Measurements from ENCODE around the gene NXN.
"Not testable (repeated sequence)": the region's sequence is repeated elsewhere in the genome, so short reads cannot be mapped to it uniquely, and the experiment has no call there.

The NXN gene

DNA sequence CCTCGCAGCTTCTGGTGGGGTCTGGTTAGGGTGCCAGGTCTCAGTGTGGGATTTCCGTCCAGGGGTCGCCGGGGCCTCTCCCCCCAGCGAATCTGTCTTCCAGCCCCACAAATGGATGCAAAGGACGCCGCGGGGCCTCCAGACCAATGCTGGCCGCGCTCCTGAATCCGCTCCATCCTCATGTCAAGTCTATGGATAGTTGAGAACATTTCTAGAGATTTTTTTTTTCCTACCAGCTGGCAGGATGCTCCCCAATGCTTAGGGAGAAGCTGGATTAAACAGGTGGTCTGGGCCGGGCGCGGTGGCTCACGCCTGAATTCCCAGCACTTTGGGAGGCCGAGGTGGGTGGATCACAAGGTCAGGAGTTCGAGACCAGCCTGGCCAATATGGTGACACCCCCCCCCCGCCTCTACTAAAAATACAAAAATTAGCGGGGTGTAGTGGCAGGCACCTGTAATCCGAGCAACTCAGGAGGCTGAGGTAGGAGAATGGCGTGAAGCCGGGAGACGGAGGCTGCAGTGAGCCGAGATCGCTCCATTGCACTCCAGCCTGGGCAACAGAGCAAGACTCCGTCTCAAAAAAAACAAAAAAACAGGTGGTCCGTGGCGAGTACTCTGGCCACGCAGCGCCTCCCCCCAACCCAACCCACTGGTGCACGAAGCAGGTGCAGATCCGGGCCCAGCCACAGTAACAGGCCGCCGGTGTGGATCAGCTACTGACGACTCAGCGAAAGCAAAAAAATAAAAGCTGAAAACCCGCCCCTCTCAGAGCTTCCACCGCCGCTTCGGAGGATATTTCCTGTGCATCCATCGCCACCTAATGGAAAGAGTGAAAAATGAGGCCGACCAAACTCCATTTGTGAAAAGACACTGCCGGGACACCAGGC, 1.1 kb upstream of the NXN start:
- TF ChIP-seq, protein P1, sequence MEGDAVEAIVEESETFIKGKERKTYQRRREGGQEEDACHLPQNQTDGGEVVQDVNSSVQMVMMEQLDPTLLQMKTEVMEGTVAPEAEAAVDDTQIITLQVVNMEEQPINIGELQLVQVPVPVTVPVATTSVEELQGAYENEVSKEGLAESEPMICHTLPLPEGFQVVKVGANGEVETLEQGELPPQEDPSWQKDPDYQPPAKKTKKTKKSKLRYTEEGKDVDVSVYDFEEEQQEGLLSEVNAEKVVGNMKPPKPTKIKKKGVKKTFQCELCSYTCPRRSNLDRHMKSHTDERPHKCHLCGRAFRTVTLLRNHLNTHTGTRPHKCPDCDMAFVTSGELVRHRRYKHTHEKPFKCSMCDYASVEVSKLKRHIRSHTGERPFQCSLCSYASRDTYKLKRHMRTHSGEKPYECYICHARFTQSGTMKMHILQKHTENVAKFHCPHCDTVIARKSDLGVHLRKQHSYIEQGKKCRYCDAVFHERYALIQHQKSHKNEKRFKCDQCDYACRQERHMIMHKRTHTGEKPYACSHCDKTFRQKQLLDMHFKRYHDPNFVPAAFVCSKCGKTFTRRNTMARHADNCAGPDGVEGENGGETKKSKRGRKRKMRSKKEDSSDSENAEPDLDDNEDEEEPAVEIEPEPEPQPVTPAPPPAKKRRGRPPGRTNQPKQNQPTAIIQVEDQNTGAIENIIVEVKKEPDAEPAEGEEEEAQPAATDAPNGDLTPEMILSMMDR (IDR thresholded peaks at IDR 0.05; ENCODE audit: extremely low read depth, insufficient read depth, missing control alignments): peak; percentile 76
- in situ Hi-C loops (cut with MboI; ENCODE audit: low pct_unique_long_range_greater_than_20kb, low sequenced_read_pairs, unreplicated experiment): loop anchor here (10.0 kb wide), 1 partner anchor 196 kb away; the partner anchor contains the start of genes GLOD4 and MRM3
- DNase-seq (ENCODE audit: low spot score): peak; percentile 83

DNA sequence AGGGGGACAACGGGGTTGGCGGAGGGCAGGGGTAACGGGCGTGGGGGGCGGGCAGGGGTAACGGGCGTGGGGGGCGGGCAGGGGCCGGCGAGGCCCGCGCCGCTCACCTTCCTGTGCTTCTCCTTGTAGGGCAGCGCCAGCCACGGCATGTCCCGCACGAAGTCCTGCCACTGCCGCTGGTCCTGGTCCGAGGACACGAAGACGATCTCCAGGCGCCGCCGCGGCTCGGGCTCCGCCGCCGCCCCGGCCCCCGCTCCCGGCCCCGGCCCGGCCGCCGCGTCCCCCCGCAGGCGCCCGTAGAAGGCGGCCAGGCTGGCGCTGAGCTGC, 401 bp downstream of the NXN start:
- in situ Hi-C loops (cut with MboI; ENCODE audit: low pct_unique_long_range_greater_than_20kb, low sequenced_read_pairs, unreplicated experiment): no loop called here
- no peak for DNase-seq (ENCODE audit: low spot score)
- TF ChIP-seq, protein P1 (IDR thresholded peaks at IDR 0.05; ENCODE audit: extremely low read depth, insufficient read depth, missing control alignments): peak; percentile 18

DNA sequence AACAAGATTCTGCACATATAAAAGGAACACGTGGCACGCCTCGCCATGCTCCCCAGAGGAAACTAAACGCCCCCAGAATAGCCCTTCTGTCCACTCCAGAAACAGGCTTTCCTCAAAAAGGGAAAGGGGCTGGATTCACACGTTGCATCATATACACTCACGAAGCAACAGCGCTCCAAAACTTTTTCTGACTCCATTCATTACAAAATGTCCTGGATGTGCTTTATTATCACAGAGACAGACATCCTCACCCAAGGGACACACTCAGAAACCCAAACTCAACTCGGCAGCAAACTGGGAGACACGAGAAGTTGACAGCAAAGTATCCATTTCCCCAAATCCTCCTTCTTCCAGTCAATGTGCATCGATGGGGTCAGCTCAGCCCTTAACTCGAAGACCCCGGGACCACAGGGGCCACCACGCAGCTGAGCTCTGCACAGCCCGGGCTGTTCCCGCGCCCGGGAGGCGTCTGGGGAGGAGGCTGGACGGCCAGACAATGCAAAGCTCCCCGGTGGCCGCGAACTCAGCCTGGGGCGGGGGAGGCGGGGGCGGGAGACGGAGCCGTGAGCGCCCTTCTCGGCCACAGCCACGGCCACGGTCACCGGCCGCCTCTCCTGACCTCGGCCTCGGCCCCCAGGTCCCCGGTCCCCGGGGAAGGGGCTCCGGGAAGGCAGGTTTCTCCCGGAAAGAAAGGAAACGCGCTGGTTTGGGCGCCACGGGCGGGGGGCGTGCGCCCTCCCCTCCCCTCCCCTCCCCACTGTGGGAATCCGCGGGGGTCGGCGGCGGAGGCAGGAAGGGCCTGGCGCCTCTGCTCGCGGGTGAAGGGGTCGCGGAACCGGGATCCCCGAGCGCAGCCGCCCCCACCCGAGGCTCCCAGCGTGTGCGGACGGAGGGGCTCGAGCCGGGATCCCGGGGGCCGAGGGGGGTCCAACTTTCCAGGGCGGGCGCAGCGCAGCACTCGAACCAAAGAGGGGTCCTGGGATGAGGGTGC, 1.2 kb downstream of the NXN start:
- TF ChIP-seq, protein P1 (IDR thresholded peaks at IDR 0.05; ENCODE audit: extremely low read depth, insufficient read depth, missing control alignments): no peak
- no peak for DNase-seq (ENCODE audit: low spot score)
- in situ Hi-C loops (cut with MboI; ENCODE audit: low pct_unique_long_range_greater_than_20kb, low sequenced_read_pairs, unreplicated experiment): no loop called here

DNA sequence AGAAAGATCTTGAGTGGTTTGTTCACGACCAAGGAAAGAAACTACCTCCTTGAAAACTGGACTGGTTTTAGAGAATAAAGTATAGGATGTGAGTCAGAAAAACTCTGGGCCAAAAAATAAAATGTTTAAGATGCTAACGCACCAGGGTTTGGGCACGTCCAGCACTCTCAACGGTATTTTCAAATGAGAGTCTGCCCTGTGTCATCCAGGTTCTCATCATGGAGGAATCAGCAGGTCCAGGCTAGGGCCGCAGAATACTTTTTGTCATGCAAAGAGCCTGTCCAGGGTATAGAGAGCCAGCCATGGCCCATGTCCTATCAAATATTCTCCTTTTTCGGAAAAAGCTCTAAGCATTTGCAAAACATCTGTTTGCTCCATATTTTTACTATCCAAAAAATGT, 2.4 kb downstream of the NXN start:
- in situ Hi-C loops (cut with MboI; ENCODE audit: low pct_unique_long_range_greater_than_20kb, low sequenced_read_pairs, unreplicated experiment): no loop called here
- TF ChIP-seq, protein P1 (IDR thresholded peaks at IDR 0.05; ENCODE audit: extremely low read depth, insufficient read depth, missing control alignments): no peak
- no peak for DNase-seq (ENCODE audit: low spot score)

DNA sequence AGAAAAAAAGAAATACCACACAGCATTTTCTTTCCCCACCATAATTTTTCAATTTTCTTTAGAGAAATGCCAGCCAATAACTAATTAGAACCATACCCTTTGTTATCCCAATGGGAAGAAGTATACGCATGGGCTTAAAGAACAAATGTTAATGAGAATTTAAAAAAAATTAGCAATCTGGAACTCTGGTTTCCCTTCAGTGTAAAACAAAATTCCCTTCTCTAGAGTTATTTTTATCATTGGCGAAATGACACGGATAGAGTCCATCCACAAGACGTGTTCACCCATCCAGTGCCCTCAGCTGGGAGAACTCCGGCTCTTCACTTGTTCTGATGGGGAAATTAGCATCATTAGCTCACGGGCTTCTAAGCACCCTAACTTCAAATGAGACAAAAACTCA, 3.3 kb downstream of the NXN start:
- in situ Hi-C loops (cut with MboI; ENCODE audit: low pct_unique_long_range_greater_than_20kb, low sequenced_read_pairs, unreplicated experiment): no loop called here
- DNase-seq (ENCODE audit: low spot score): no peak
- TF ChIP-seq, protein P1 (IDR thresholded peaks at IDR 0.05; ENCODE audit: extremely low read depth, insufficient read depth, missing control alignments): no peak

DNA sequence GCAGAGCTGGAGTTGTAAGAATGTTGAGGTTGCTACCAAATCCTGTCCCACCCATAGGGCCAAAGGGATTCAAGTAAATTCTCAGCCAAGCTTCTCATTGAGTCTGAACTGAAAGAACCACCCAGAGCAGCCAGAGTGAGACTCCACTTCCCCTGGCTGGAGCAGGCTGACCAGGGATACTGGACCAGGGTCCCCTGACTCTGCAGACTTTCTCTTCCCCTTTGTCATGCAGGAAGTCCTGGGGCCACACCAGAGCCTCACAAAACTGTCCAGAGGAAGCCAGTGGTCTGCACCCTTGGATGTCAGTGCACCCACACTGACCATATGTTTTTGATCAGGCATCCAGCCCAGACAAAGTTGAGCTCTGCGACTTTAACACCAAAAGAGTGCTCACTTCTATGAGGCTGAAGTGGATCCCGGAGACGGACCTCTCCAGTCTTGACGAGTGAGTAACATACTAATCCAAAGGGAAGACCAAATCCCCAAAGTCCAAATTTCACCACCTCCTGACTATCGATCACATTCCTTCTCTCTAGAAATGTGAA, 4.1 kb downstream of the NXN start:
- in situ Hi-C loops (cut with MboI; ENCODE audit: low pct_unique_long_range_greater_than_20kb, low sequenced_read_pairs, unreplicated experiment): no loop called here
- TF ChIP-seq, protein P1 (IDR thresholded peaks at IDR 0.05; ENCODE audit: extremely low read depth, insufficient read depth, missing control alignments): no peak
- DNase-seq (ENCODE audit: low spot score): no peak

DNA sequence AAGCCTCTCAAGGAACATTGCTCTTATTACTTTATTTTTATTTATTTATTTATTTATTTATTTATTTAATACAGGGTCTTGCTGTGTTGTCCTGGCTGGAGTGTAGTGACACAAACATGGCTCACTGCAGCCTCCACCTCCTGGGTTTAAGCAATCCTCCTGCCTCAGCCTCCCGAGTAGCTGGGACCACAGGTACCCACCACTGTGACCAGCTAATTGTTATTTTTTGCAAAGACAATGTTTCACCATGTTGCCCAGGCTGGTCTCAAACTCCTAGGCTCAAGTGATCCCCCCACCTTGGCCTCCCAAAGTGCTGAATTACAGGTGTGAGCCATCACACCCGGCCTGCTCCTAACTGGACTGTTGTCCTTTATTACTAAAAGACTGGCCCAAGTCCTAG, 4.8 kb downstream of the NXN start:
- DNase-seq (ENCODE audit: low spot score); in situ Hi-C loops (cut with MboI; ENCODE audit: low pct_unique_long_range_greater_than_20kb, low sequenced_read_pairs, unreplicated experiment): not testable (repeated sequence)
